ENCODE results near the gene UQCRQ. TPM values are rescaled to one million over a fixed set of nuclear protein-coding genes. Genes with fewer than 3 reads are reported as not detected.

The UQCRQ gene
- polyA plus RNA-seq, 4 donors = 132 to 229 (median 200) TPM

- DNase-seq (ENCODE audit: low read depth in 4 of 4, low spot score in 3 of 4) = no peak
These were observed 31.7 kb downstream of the UQCRQ start for GRCh38 chr5:132898094-132898493.

DNA sequence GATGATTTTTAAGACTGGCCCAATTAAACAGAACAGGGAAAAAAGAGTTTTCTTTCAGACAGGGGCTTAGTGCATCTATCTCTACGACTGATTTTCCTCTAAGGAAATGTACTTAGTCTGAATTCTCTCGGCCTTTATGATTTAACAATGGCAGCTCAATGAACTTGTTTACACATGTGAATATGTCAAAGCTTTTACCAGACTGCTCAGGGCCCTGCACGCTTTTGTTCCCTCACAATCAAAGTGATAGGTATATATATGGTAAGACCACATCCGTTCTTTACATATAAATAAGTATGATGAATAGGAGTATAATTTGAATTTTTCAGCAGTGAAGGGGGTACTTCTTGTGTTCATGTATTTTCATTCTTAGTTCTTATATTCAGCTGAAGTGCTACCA lies 34.6 kb downstream of the UQCRQ start:
- no peak for DNase-seq (ENCODE audit: low read depth in 4 of 4, low spot score in 3 of 4)

GRCh38 chr5:132901730-132902129 lies 35.3 kb downstream of the UQCRQ start:
- DNase-seq (ENCODE audit: low read depth in 4 of 4, low spot score in 3 of 4) = no peak

DNA sequence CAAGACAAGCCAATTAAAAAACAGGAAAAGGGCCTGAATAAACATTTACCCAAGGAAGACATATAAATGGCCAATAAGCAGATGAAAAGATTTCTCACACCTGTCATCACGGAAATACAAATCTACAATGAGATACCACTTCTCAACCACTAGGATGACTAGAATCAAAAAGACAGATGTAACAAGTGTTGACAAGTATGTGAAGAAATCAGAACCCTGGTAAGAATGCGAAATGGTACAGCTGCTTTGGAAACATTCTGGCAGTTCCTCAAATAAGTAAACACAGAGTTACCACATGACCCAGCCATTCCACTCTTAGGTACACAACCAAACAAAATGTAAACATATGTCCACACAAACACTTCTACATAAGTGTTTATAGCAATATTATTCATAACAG lies 39.5 kb downstream of the UQCRQ start:
- DNase-seq (ENCODE audit: low read depth in 4 of 4, low spot score in 3 of 4) = no peak

DNA sequence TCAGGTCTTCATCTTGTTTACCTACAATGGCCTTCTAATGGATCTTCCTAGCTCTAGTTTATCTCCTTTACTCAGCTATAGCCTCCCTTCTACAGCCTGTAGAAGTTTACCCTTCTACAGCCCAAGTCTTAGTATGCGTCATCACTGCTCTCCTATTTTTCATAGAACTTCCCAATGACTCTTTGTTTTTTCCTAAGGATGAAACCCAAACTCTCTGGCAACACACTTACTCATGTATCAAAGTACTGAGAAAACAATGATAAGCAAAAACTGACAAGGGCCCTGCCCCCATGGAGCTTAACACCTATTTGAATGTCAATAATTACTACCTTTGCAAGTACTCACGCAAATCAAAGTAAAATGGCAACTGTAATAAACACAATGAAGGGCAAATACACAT lies 40.7 kb downstream of the UQCRQ start:
- no peak for DNase-seq (ENCODE audit: low read depth in 4 of 4, low spot score in 3 of 4)

- no peak for DNase-seq (ENCODE audit: low read depth in 4 of 4, low spot score in 3 of 4)
These were observed 43.3 kb downstream of the UQCRQ start for GRCh38 chr5:132909702-132910101.

DNA sequence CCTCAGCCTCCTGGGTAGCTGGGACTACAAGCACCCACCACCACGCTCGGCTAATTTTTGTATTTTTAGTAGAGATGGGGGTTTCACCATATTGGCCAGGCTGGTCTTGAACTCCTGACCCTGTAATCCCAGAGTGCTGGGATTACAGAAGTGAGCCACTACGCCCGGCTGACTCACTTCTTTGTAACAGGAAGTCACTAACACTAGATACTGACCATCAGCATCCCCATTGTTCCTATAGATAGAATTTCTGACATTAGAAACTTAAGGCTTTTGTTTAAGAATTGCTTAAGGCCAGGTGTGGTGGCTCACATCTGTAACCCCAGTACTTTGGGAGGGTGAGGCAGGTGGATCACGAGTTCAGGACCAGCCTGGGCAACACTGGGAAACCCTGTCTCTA lies 49.2 kb downstream of the UQCRQ start:
- DNase-seq (ENCODE audit: low read depth in 4 of 4, low spot score in 3 of 4) = no peak

DNA sequence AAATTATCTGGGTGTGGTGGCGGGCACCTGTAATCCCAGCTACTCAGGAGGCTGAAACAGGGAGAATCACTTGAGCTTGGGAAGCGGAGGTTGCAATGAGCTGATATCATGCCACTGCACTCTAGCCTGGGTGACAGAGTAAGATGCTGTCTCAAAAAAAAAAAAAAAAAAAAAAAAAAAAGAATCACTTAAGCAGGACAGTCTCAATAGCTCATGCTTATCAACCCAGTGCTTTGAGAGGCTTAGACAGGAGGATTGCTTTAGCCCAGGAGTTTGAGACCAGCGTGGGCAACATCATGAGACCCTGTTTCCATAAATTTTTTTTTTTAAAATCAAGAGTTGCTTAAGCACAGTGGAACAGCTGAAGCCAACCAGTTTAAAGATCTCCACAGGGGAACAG lies 49.6 kb downstream of the UQCRQ start:
- DNase-seq (ENCODE audit: low read depth in 4 of 4, low spot score in 3 of 4) = no peak

Other genes with a start within 250 kb of the UQCRQ start
- under 1 TPM in 1 of 4 donors, not detected in 3; 0.15 TPM for gene IL13, start 208.5 kb upstream of the UQCRQ start, polyA plus RNA-seq (ENCODE audit: insufficient read length in 4 of 4)
- under 1 TPM in 1 of 4 donors, not detected in 3; 0.46 TPM for gene IL4, start 192.7 kb upstream of the UQCRQ start, polyA plus RNA-seq (ENCODE audit: insufficient read length in 4 of 4)
- 10 to 100 TPM; 11.3 to 27.4 (median 23.5) TPM for gene KIF3A, start 129.1 kb upstream of the UQCRQ start, polyA plus RNA-seq (ENCODE audit: insufficient read length in 4 of 4)
- gene CCNI2, start 119.2 kb upstream of the UQCRQ start, polyA plus RNA-seq (ENCODE audit: insufficient read length in 4 of 4) = 1 to 10 TPM; 1.1 to 3.8 (median 3.5) TPM
- gene SEPTIN8, start 89.4 kb upstream of the UQCRQ start, polyA plus RNA-seq (ENCODE audit: insufficient read length in 4 of 4) = 10 to 100 TPM; 52.7 to 85.2 (median 83.8) TPM
- 1 to 10 TPM in 3 of 4 donors, under 1 TPM in 1; 0.12 to 5.1 (median 4.8) TPM for gene SOWAHA, start 53.3 kb upstream of the UQCRQ start, polyA plus RNA-seq (ENCODE audit: insufficient read length in 4 of 4)
- 10 to 100 TPM; 13.0 to 30.8 (median 21.7) TPM for gene SHROOM1, start 36.0 kb upstream of the UQCRQ start, polyA plus RNA-seq (ENCODE audit: insufficient read length in 4 of 4)
- 1 to 10 TPM in 3 of 4 donors, under 1 TPM in 1; 0.53 to 2.9 (median 2.0) TPM for gene GDF9, start 173 bp upstream of the UQCRQ start, polyA plus RNA-seq (ENCODE audit: insufficient read length in 4 of 4)
- 10 to 100 TPM in 1 of 4 donors, 1 to 10 TPM in 3; 2.2 to 12.5 (median 6.6) TPM for gene LEAP2, start 7.0 kb downstream of the UQCRQ start, polyA plus RNA-seq (ENCODE audit: insufficient read length in 4 of 4)
- 10 to 100 TPM; 60.5 to 73.1 (median 63.3) TPM for gene AFF4, start 97.0 kb downstream of the UQCRQ start, polyA plus RNA-seq (ENCODE audit: insufficient read length in 4 of 4)
- 10 to 100 TPM; 29.9 to 37.5 (median 32.8) TPM for gene ZCCHC10, start 159.9 kb downstream of the UQCRQ start, polyA plus RNA-seq (ENCODE audit: insufficient read length in 4 of 4)
- gene HSPA4, start 185.4 kb downstream of the UQCRQ start, polyA plus RNA-seq (ENCODE audit: insufficient read length in 4 of 4) = 100 to 1,000 TPM in 3 of 4 donors, 10 to 100 TPM in 1; 78.2 to 159 (median 132) TPM